AG10803 (cell line): Measurements from ENCODE around the gene ACYP2.
A peak's percentile ranks its signal among the peaks of the same experiment; 100 is the strongest.

Experiments
- DNase-seq: peaks from one replicate; pipeline ENCODE4 v3.0.0; 2010; ENCODE audit warnings: low read depth
- H3K4me3 ChIP-seq: 2 replicates; pipeline ENCODE4 v1.5.1; 2011; ENCODE audit warnings: mild to moderate bottlenecking, low read length, control low read depth
- TF ChIP-seq, protein P1 (sequence below): conservative IDR thresholded peaks from 2 replicates; pipeline ENCODE4 v1.5.1; 2011; ENCODE audit warnings: mild to moderate bottlenecking, low read length, control low read depth, inconsistent platforms

The ACYP2 gene

DNA sequence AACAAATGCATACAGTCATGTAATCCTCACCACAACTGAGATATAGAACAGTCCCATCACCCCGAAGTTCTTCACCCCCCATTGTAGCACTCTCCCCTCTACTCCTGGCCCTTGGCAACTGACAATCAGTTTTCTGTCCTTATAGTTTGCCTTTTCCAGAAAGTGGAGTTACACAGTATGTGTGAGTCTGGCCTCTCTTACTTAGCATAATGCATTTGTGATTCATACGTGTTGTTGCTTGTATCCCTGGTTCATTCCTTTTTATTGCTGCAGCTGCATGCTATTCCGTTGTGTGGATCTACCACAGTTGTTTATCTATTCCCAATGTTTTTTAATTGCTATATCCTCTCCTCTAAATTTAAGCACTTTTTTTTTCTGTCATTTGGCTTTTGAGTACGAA lies 17.6 kb downstream of the ACYP2 start:
- H3K4me3 ChIP-seq = no peak overlapping the region
- TF ChIP-seq, protein P1, sequence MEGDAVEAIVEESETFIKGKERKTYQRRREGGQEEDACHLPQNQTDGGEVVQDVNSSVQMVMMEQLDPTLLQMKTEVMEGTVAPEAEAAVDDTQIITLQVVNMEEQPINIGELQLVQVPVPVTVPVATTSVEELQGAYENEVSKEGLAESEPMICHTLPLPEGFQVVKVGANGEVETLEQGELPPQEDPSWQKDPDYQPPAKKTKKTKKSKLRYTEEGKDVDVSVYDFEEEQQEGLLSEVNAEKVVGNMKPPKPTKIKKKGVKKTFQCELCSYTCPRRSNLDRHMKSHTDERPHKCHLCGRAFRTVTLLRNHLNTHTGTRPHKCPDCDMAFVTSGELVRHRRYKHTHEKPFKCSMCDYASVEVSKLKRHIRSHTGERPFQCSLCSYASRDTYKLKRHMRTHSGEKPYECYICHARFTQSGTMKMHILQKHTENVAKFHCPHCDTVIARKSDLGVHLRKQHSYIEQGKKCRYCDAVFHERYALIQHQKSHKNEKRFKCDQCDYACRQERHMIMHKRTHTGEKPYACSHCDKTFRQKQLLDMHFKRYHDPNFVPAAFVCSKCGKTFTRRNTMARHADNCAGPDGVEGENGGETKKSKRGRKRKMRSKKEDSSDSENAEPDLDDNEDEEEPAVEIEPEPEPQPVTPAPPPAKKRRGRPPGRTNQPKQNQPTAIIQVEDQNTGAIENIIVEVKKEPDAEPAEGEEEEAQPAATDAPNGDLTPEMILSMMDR = no peak
- no peak for DNase-seq

DNA sequence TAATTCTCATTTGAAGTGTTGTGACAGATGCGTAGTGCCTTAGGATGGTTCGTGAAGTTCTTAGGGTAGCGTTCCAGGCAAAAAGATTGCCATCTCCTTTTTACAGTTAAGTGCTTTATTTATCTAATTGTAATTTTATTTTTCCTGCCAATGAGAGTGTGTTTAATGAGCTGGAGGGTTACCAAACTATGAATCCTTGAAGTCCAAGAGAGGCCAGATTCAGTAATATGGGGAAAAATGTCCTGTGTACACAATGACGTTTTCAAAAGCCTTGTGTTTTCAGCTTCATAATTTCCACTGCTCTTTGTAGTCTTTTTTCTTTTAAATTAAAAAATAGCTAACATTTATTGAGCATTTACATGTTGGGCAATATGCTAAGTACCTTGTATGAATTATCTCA lies 23.8 kb downstream of the ACYP2 start:
- TF ChIP-seq, protein P1 = no peak
- DNase-seq = no peak
- no peak overlapping the region for H3K4me3 ChIP-seq

DNA sequence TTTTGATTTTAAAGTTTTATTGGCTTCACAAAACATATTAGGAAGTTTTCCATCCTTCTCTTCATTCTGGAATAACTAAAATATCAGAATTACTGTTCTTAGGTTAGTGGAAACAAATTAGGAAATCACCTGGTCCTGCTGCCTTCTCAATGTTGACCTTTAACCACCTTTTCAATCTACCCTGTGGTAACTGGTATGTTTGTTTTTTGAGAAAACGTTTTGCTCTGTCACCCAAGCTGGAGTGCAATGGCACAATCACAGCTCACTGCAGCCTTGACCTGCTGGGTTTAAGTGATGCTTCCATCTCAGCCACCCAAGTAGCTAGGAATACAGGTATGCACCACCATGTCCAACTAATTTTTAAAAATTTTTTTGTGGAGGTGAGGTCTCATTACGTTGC lies 28.4 kb downstream of the ACYP2 start:
- TF ChIP-seq, protein P1 = no peak
- H3K4me3 ChIP-seq = no peak overlapping the region
- no peak for DNase-seq

DNA sequence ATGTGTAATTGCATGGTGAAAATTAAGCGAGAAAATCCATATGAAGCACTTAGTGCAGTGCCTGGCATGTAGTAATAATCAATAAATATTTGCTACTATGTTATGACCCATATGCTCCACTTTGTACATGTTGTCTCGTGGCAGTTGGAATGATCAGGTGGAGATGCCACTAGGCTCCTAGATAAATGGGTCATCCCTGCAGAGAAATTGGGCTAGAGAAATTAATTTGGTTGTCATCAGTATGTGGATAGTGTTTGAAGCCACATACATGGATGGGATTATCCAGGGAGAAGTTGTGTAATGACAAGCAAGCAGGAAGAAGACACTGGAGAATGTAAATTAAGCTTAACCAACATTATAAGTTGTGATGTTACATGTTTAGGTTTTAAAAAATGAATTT lies 33.0 kb downstream of the ACYP2 start:
- H3K4me3 ChIP-seq = no peak overlapping the region
- no peak for DNase-seq
- TF ChIP-seq, protein P1 = no peak

DNA sequence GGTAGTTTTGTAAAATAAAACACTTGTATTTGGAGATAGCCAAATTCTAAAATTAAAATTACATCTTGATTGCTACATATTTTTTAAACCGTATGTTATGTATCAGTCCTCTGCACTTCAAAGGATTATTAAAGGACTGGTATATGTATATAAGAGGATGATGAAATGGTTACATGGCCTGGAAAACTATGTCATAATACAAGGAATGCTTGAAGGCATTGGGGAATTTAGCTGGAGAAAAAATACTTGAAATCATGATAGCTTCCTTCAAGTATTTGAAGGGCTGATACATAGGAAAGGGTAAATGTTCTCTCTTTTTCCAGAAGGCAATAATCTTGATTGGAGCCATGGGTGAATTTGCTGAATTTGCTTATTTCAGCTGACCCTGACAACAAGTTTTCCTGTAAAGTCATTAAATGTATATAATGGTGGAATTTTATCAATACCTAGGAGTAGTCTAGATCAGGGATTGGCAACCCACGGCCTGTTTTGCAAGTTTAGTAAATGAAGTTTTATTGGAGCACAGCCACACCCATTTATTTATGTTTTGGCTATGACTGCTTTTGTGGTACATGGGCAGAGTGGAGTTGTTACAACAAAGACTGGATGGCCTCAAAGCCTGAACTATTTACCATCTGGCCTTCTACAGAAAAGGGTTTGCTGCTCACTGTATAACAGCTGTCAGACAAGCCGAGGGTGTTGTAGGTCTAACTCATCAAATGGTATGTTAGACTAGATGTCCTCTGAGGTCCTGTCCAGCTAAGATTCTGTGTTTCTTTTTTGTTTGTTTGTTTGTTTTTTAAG lies 34.4 kb downstream of the ACYP2 start:
- no peak overlapping the region for H3K4me3 ChIP-seq
- TF ChIP-seq, protein P1 = no peak
- DNase-seq = peak; percentile 68

DNA sequence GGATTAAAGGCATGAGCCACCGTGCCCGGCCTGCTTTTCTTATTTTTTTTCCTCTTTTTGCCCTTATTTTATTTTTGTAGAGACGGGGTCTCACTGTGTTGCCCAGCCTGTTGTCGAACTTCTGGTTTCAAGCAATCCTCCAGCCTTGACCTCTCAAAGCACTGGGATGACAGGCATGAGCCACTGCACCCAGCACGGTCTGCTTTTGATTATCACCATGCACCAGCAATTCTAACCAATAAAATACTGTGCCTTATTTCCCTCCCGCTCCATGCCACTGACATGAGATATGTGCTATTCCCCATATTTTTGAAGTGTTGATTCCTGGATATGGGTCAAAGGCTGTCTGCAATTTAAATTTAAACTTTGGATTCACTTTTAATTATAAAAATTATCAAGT lies 42.9 kb downstream of the ACYP2 start:
- no peak overlapping the region for H3K4me3 ChIP-seq
- peak; percentile 13 for DNase-seq

More for the DNA sequence above, 42.9 kb downstream of the ACYP2 start:
- TF ChIP-seq, protein P1 = no peak
